Activated T-helper 17 cell treated with anti-CD3 and anti-CD28 coated beads, Interleukin-2, amount 50 U/mL, for 72 hours (primary cell): ENCODE data around the gene REEP3. TPM values are rescaled to one million over a fixed set of nuclear protein-coding genes. Genes with fewer than 3 reads are reported as not detected.
"Not testable (repeated sequence)": the region's sequence is repeated elsewhere in the genome, so short reads cannot be mapped to it uniquely, and the experiment has no call there.

Experiments used
- ATAC-seq: fragments of 150-1000 bp; cut with Tn5 transposase; replicated peaks from 2 replicates; pipeline ENCODE4 v1.10.0; 2021; ENCODE audit warnings: mild to moderate bottlenecking, moderate library complexity
- H3K27ac Mint-ChIP-seq: one replicate; pipeline ENCODE4 v1.8.0; 2022; ENCODE audit warnings: mixed read lengths
- H3K27me3 Mint-ChIP-seq: one replicate; pipeline ENCODE4 v1.8.0; 2022; ENCODE audit warnings: mixed read lengths
- H3K36me3 Mint-ChIP-seq: one replicate; pipeline ENCODE4 v1.8.0; 2022; ENCODE audit warnings: low read depth, mild to moderate bottlenecking, mixed read lengths
- H3K4me1 Mint-ChIP-seq: one replicate; pipeline ENCODE4 v1.8.0; 2022; ENCODE audit warnings: mixed read lengths
- H3K4me3 Mint-ChIP-seq: one replicate; pipeline ENCODE4 v1.8.0; 2022; ENCODE audit warnings: mild to moderate bottlenecking, mixed read lengths
- H3K9me3 Mint-ChIP-seq: one replicate; pipeline ENCODE4 v1.8.0; 2022; ENCODE audit warnings: mixed read lengths
- total RNA-seq, 2 donors: library from RNA; stranded (reverse); gene quantifications; one replicate each; pipeline ENCODE4 v1.2.3, GENCODE V29; 2022

Gene REEP3
- total RNA-seq, 2 donors from 2014 or later: 18.5 to 20.0 TPM

DNA sequence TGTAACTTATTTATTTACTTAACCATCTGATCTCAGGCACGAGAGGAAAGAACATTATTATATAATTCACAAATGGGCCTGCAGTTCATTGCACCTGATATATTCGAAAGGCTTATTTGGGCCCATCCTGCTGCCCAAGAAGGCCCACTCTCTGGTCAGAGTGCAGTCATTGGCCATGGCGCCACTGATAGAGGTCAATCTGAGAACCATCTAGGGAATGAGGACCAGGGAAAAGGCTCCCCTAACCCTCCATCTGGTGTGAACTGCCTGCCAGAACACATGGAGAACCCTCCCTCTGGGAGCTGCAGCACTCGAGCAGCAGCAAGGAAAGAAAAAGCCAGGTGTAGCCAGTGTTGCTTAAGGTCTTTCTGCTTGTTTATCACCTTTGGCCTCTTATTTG lies 136.6 kb downstream of the REEP3 start:
- Mint-ChIP-seq H3K27me3 (no peaks in the 10 kb centered on the region), H3K4me1 (no peaks in the 10 kb centered on the region), H3K4me3 (no peak overlapping the region), H3K36me3 (no peaks in the 10 kb centered on the region), H3K27ac (no peak overlapping the region), H3K9me3 (no peaks in the 10 kb centered on the region)
- ATAC-seq: no peak

DNA sequence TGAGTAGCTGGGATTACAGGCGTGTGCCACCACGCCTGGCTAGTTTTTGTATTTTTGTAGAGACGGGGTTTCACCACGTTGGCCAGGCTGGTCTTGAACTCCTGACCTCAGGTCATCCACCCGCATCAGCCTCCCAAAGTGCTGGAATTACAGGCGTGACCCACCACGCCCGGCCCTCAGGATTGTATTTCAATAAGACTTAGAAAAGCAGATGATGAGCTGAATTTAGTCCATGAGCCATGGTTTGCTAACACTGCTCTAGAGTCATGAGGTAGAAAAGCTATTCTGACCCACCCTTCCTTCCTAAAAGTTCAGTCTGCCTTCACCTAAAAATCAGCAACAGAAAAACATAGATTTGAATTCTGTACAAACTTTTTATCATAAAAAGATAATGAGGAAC lies 139.7 kb downstream of the REEP3 start:
- not testable (repeated sequence) for ATAC-seq, H3K36me3 Mint-ChIP-seq, H3K27ac Mint-ChIP-seq, H3K27me3 Mint-ChIP-seq, H3K4me1 Mint-ChIP-seq, H3K4me3 Mint-ChIP-seq, H3K9me3 Mint-ChIP-seq

DNA sequence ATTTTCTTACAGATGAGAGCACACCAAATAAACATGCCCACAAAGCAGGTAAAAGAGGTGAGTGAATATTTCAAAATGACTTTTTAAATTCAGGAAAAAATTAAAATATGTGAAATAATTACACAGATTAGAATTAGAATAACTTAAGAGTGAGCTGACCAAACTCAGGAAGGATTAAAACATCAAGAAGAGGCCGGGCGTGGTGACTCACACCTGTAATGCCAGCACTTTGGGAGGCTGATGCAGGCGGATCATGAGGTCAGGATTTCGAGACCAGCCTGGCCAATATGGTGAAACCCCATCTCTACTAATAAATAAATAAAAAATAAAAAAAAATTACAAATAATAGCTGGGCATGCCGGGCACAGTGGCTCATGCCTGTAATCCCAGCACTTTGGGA lies 140.1 kb downstream of the REEP3 start:
- Mint-ChIP-seq H3K4me1 (no peaks in the 10 kb centered on the region), H3K9me3 (no peaks in the 10 kb centered on the region), H3K36me3 (no peaks in the 10 kb centered on the region), H3K27ac (no peak overlapping the region), H3K27me3 (no peaks in the 10 kb centered on the region), H3K4me3 (no peak overlapping the region)
- ATAC-seq: no peak

DNA sequence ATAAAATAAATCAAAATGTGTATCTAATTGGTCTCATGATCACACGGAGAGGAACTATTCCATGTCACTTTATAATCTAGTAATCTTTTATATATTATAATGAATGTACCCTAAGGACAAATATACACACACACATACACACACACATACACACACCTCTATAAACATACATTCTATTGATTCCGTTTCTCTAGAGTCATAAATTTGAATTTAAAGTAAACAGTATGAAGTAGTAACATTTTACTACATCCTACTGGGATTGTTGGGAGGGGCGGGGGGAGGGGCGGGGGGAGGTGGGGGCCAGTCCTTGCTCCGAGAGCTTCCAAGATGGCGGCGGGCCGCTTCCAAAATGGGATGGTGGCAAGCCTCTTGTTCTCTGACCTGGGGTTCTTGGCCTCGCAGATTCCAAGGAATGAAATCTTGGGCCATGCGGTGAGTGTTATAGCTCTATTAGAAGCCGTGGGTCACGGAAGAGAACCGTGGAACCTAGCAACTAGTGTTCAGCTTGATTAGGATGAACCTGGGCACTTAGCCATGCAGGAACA lies 143.2 kb downstream of the REEP3 start:
- Mint-ChIP-seq H3K9me3 (no peaks in the 10 kb centered on the region), H3K4me3 (no peak overlapping the region), H3K4me1 (no peaks in the 10 kb centered on the region), H3K27ac (no peak overlapping the region), H3K36me3 (no peaks in the 10 kb centered on the region), H3K27me3 (no peaks in the 10 kb centered on the region)
- ATAC-seq: no peak

DNA sequence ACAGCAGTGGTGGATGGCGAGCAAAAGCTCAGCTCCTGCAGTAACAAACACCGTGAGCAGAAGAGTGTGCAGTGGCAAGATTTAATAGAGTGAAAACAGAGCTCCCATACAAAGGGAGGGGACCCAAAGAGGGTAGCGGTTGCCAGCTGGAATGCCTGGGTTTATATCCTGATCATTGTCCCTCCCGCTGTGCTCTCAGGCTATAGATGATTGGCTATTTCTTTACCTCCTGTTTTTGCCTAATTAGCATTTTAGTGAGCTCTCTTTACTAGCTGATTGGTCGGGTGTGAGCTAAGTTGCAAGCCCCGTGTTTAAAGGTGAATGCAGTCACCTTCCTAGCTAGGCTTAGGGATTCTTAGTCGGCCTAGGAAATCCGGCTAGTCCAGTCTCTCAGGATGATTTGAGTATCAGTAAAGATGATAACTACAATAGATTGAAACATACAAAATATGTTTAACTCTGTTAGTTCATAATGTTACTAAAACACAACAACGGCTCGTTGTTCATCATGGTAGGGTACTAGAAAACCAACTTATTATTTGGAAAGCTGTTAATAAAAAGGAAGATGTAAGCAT lies 143.9 kb downstream of the REEP3 start:
- H3K27me3 Mint-ChIP-seq, H3K27ac Mint-ChIP-seq, H3K36me3 Mint-ChIP-seq, H3K9me3 Mint-ChIP-seq, H3K4me3 Mint-ChIP-seq, H3K4me1 Mint-ChIP-seq, ATAC-seq: not testable (repeated sequence)

DNA sequence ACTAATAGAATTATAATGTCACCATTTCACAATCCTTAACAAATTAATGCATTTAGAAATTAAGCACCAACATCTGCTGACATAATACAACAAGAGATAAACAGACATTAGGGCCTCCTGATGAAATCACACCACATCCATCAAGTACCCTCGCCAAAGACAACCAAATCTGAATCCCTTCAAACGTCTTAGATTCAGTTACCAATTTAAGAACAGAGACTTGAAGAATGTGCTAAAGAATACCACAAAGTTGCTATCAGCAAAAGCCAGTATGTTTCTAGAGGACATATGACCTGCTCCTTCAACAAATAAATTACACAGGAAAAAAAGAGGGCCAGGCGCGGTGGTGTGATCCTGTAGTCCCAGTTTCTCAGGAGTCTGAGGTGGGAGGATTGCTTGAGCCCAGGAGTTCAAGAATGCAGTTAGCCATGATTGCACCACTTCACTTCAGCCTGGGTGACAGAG lies 144.5 kb downstream of the REEP3 start:
- Mint-ChIP-seq H3K27me3 (no peaks in the 10 kb centered on the region), H3K4me3 (no peak overlapping the region), H3K27ac (no peak overlapping the region), H3K4me1 (peaks cover 5% of the 10 kb centered on the region), H3K9me3 (no peaks in the 10 kb centered on the region), H3K36me3 (no peaks in the 10 kb centered on the region)
- no peak for ATAC-seq

DNA sequence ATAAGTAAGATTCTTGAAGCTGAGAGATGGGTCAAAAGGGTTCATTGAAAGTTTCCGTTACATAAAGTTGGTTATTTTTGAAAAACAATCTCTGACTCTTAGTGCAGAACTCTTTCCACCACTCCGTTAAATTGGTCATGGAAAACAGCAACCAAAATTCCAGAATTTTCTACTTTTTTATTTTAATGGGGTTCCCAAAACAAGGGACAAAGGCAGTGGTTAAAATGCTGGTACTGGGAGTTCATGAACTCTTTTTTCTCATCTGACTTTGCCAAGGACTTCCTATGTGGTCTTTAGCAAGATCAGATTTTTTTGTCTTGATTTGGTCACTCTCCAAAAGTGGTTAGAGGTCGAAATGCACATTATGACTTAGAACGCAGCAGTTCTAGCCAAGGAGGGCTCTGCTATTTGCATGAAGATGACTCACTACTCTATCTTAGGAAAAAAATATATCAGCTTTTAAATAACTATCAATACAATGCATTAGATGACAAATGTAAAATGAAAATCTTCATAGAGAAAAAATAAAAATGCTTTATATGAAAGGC lies 145.7 kb downstream of the REEP3 start:
- no peaks in the 10 kb centered on the region for H3K27me3 Mint-ChIP-seq
- peak; percentile 81 for ATAC-seq
- H3K9me3 Mint-ChIP-seq: no peaks in the 10 kb centered on the region
- H3K36me3 Mint-ChIP-seq: no peaks in the 10 kb centered on the region
- no peak overlapping the region for H3K4me3 Mint-ChIP-seq
- H3K27ac Mint-ChIP-seq: no peak overlapping the region
- H3K4me1 Mint-ChIP-seq: peaks cover 6% of the 10 kb centered on the region

DNA sequence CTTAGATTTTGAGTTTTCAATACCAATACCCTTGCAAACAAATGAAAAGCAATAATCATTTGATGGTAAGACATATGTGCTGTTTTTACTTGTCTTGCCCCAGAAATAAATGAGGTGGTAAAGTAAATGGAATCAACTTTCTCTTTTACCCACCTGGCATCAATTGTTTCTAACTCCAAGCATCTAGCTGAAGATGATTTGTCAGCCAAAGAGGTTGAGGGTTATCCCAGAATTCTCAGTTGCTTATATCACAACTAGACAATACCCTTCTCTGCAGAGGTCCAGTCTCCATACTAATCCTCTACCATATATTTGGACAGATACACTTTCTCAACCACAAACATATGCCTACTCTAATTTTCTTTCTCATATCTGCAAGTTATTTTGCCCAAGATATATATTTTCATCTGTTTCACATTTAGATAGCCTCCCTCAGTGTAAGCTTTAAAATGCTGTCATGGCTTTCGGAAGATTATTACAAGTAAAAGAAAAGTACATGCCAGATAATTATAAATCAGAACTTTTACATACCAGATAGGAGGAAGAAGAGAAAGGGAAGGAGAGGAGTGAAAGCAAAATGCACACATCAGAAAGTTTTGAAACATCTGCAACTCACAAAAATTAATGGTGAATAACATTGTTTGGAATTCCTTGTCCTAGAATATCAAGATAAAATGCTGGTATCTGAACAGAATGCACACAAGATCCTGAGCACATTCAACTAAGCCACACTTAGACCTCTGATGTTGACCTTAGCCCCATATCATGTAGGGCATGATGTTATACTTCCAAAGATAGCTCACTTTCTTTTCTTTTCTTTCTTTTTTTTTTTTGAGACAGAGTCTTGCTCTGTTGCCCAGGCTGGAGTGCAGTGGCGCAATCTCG lies 146.6 kb downstream of the REEP3 start:
- ATAC-seq: no peak
- no peaks in the 10 kb centered on the region for H3K27me3 Mint-ChIP-seq
- no peaks in the 10 kb centered on the region for H3K9me3 Mint-ChIP-seq
- H3K4me1 Mint-ChIP-seq: peaks cover 6% of the 10 kb centered on the region
- no peaks in the 10 kb centered on the region for H3K36me3 Mint-ChIP-seq
- no peak overlapping the region for H3K4me3 Mint-ChIP-seq
- H3K27ac Mint-ChIP-seq: no peak overlapping the region

DNA sequence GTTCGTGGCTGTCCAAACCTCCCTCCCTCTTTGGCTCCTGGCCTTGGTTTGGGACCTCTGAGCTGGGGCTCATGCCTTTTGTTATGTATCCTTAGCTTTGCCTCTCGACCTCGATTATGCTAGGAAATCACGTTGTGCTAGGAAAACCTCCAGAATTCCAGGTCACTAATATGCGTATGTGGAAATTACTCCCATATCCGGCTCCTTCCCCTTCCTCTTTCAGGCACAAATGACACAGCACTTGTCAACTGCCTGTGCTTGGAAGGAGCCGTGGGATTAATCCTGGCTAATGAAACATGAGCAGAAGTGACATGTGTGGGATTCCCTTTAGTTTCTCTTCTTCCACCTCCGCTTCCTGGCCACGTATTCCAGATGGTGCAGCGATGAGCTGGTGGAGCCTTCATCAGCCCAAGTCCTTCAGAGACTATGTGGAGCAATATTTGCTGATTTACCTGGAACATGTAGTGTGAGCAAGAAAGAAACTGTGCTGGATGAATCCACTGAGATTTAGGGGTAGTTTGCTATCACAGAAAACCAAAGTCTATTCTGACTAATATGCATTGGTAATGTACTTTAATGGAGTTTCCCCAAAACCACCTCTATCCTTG lies 149.2 kb downstream of the REEP3 start:
- Mint-ChIP-seq H3K27me3 (no peaks in the 10 kb centered on the region), H3K27ac (no peak overlapping the region), H3K4me1 (peaks cover 6% of the 10 kb centered on the region), H3K4me3 (no peak overlapping the region), H3K9me3 (no peaks in the 10 kb centered on the region), H3K36me3 (no peaks in the 10 kb centered on the region)
- peak; percentile 80 for ATAC-seq

DNA sequence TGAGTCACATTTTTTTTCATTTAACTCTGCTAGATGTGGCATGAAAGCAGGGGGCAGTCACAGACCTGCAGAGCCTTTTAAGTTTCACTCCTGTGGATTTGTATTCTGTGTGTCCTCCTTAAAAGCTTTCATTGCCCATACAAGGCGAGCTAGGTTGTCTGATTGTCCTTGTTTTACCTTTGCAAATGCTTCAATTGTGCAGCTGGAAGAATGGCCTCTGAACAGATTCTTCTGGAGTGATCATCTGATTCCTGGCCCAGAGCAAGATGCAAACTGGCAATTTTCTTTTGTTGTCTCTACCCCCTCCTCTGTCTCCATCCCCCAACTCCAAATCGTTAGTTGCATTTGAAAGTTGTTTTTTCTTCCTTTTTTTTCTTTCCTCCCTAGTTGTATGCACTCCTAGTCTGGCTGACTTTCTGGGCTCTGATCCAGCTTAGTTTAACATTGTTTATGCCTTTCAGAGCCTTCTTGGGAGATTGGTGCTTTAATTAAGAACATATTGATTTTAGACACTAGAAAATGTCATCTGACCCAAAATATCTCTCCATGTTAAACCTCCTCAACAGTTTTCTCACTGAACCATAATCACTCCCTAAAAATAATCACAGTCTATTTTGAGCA lies 150.2 kb downstream of the REEP3 start:
- Mint-ChIP-seq H3K4me3 (no peak overlapping the region), H3K36me3 (no peaks in the 10 kb centered on the region), H3K9me3 (no peaks in the 10 kb centered on the region), H3K27me3 (no peaks in the 10 kb centered on the region), H3K4me1 (peaks cover 6% of the 10 kb centered on the region), H3K27ac (no peak overlapping the region)
- no peak for ATAC-seq

DNA sequence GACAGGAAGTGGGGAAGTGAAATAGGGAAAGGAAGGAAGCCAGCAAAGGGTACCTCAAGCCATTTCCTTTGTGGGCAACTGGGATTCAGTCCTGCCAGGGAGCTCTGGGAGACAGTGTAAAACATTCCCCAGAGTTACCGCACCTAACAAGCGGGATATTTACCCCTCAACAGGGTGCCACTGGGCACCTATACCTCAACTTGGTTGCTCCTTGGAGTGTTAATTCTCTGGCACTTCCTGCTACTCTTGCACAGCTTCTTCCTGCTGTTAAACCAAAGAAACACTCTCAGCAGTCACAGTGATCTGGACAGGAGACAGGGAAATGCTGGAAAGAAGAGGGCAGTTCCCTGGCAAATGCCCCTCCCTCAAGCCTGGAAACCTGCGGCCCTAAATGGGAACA lies 151.3 kb downstream of the REEP3 start:
- Mint-ChIP-seq H3K4me3 (no peak overlapping the region), H3K9me3 (no peaks in the 10 kb centered on the region)

DNA sequence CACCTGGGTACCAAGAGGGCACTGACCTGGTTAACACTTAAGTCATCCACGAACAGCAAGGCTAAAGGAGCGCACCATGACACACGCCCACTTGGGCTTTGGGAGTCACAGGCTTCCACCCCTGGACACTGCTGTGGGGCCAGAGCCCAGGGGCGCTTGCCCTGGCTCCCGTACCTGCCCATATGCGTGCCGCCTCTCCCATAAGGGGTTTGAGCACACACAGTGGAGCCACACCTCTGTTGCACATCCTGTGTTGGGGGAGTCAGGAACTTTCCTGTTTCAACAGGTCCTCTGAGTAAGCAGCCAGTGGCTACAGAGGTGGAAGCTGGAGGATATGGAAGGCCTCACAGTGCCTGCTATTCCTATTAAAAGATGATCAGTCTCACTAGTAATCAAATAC lies 152.0 kb downstream of the REEP3 start:
- Mint-ChIP-seq H3K27me3 (no peaks in the 10 kb centered on the region), H3K4me1 (peaks cover 6% of the 10 kb centered on the region), H3K4me3 (no peak overlapping the region), H3K9me3 (no peaks in the 10 kb centered on the region), H3K36me3 (no peaks in the 10 kb centered on the region), H3K27ac (no peak overlapping the region)
- ATAC-seq: no peak

More for the DNA sequence above, 151.3 kb downstream of the REEP3 start:
- peaks cover 6% of the 10 kb centered on the region for H3K4me1 Mint-ChIP-seq
- no peaks in the 10 kb centered on the region for H3K27me3 Mint-ChIP-seq
- no peak for ATAC-seq
- H3K36me3 Mint-ChIP-seq: no peaks in the 10 kb centered on the region
- H3K27ac Mint-ChIP-seq: no peak overlapping the region

DNA sequence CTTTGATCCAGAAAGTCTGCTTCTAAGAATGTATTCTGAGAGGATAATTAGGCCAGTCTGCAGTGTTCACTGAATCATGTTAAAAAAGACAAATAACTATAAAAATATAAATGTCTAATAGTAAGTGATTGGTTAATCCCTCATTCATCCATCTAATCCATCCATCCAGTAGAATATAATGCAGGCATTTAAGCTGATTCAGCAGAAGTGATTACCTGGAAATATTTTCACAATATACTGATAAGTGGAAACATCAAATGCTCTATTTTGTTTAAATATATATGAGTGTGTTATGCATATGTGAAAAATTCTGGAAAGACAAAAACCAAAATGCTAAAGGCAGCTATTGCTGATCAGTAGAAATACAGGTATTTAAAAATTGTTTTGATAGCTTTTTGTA lies 152.6 kb downstream of the REEP3 start:
- no peaks in the 10 kb centered on the region for H3K27me3 Mint-ChIP-seq
- H3K4me1 Mint-ChIP-seq: peaks cover 6% of the 10 kb centered on the region
- no peak overlapping the region for H3K27ac Mint-ChIP-seq
- no peak overlapping the region for H3K4me3 Mint-ChIP-seq
- no peaks in the 10 kb centered on the region for H3K36me3 Mint-ChIP-seq
- ATAC-seq: no peak
- no peaks in the 10 kb centered on the region for H3K9me3 Mint-ChIP-seq
